ENCODE measurements around the gene TTC28.
"Not testable (repeated sequence)": the region's sequence is repeated elsewhere in the genome, so short reads cannot be mapped to it uniquely, and the experiment has no call there.

TTC28 gene

GRCh38 chr22:28674121-28674563 is 5.5 kb downstream of the TTC28 start:
- no peak for DNase-seq

DNA sequence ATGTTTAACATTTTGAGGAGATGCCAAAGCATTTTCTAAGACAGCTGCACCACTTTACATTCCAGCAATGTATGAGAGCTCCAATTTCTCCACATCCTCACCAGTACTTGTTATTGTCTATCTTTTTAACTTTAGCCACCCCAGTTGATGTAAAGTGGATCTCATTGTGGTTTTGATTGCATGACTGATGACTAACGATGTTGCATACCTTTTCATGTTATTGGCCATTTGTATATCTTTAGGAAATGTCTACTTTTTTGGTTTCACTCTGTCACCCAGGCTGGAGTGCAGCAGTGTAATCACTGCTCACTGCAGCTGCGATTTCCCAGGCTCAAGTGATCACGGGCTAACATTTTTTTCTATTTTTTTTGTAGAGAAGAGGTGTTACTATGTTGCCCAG is 8.9 kb downstream of the TTC28 start:
- DNase-seq: no peak

DNA sequence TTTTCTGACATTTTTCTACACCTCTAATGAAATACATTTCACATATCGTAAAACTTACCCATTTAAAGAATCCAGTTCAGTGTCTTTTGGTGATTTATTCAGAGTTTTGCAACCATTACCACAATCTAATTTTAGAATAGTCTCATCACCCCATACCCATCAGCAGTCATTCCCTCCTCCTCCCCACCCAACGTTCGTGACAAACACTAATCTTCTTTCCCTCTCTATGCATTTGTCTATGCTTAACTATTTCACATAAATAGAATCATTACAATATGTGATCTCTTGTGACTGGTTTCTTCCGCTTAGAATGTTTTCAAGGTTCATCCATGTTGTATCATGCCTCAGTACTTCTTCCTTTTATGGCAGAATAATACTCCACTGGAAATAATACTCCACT is 9.5 kb downstream of the TTC28 start:
- no peak for DNase-seq

DNA sequence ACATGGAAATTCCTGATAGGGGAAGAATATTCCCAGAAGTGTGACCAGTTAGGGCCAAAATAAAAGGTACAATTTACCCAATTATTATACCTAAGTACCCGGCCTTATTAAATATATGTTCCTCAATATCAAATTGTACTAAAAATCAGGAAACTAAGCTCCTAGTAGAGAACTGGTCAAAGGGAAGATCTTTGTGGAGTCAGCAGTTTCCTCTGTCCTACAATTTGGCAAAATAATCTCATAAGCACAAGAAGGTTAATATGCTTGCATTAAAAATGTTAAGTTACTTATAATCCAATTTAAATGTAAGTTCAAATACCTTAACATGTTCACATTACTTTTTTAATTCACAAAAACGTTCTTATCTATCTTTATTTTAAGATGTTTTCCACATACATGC is 10.3 kb downstream of the TTC28 start:
- DNase-seq: no peak

- not testable (repeated sequence) for DNase-seq
These were observed 16.1 kb downstream of the TTC28 start for GRCh38 chr22:28663569-28663942.

GRCh38 chr22:28658448-28658847 is 21.2 kb downstream of the TTC28 start:
- no peak for DNase-seq

DNA sequence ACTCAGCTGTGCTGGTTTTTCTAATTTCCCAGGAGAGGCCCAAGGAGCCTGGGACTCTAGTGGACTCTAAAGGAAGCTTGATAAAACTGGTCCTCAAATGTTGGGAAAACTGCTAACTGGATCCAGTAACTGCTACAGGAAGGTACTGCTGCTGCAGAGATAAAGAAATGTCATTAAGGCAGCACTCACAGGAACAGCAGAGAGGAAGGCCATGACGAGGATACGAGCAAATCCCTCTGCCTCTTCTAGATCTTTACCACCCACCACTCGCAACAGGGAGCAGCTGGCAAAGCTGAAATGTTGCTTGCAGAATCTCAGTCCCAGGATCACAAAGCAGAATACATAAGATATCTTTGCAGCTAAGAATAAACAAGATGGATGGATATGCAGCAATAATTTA is 23.5 kb downstream of the TTC28 start:
- DNase-seq: peak in 1 of 2 donors; percentile 2

GRCh38 chr22:28650463-28650862 is 29.2 kb downstream of the TTC28 start:
- no peak for DNase-seq

GRCh38 chr22:28648792-28649191 is 30.8 kb downstream of the TTC28 start:
- no peak for DNase-seq

- DNase-seq: no peak
These were observed 32.4 kb downstream of the TTC28 start for GRCh38 chr22:28647216-28647615.

- DNase-seq: no peak
These were observed 40.3 kb downstream of the TTC28 start for GRCh38 chr22:28639321-28639720.

GRCh38 chr22:28637225-28637624 is 42.4 kb downstream of the TTC28 start:
- DNase-seq: no peak

DNA sequence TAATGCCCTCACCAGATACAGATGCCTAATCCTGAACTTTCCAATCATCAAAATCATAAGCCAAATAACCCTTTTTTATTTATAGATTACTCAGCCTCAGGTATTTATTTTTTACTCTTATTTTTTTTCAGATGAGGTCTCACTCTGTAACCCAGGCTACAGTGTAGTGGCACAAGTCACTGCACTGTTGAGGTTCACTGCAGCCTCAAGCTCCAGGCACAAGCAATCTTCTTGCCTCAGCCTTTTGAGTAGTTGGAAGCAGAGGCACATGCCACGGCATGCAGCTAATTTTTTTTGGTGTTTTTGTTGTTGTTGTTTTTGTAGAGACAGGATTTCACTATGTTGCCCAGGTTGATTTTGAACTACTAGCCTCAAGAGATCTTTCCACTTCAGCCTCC is 49.5 kb downstream of the TTC28 start:
- DNase-seq: no peak

GRCh38 chr22:28629420-28630176 is 50.0 kb downstream of the TTC28 start:
- DNase-seq: no peak

DNA sequence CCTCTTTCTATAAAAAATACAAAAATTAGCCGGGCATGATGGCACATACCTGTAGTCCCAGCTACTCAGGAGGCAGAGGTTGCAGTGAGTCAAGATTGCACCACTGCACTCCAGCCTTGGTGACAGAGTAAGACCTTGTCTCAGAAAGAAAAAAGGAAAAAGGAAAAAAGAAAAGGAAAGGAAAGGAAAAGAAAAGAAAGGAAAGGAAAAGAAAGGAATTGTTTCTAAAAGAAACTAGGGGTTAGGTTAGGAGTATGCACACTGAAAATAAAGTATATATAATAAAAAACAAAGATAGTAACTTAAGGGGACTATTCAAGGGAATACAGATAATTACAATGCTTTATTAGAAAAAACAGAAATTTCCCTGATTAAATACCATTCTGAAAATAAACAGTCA is 50.9 kb downstream of the TTC28 start:
- no peak for DNase-seq

DNA sequence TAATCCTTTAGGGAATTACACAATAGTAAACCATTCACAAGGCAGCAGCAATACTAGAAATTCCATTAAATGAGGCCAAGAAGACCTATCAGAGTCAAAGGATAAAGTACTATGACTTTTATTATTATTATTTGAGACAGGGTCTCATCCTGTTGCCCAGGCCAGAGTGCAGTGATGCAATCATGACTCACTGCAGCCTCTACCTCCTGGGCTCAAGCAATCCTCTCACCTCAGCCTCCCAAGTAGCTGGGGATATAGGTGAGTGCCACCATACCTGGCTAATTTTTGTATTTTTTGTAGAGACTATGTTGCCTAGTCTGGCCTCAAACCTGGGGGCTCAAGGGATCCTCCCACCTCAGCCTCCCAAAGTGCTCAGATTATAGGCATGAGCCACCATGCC is 51.8 kb downstream of the TTC28 start:
- no peak for DNase-seq

- DNase-seq: no peak
These were observed 59.3 kb downstream of the TTC28 start for GRCh38 chr22:28620244-28620922.

- no peak for DNase-seq
These were observed 60.4 kb downstream of the TTC28 start for GRCh38 chr22:28619236-28619635.

- not testable (repeated sequence) for DNase-seq
These were observed 64.2 kb downstream of the TTC28 start for GRCh38 chr22:28615423-28615822.

- DNase-seq: no peak
These were observed 69.7 kb downstream of the TTC28 start for GRCh38 chr22:28609921-28610320.

DNA sequence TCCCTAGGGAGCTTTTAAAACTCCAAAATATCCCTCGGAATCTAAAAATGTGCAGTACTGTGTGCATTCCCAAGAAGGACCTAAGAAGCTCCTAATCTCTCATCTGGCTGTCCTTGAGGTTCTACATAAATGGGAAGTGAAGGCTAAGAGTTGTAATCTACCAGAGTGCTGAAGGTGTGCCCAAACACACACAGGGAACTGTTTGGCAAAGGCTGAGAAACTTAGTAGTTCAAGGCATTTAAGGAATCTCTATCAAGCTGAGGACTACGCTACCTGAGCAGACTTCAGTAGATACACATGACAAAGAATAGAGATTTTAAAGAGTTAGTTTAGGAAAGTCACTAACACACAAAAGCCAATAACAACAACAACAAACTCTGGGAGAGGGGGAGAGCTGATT is 71.1 kb downstream of the TTC28 start:
- no peak for DNase-seq

- DNase-seq: no peak
These were observed 71.8 kb downstream of the TTC28 start for GRCh38 chr22:28607795-28608194.

DNA sequence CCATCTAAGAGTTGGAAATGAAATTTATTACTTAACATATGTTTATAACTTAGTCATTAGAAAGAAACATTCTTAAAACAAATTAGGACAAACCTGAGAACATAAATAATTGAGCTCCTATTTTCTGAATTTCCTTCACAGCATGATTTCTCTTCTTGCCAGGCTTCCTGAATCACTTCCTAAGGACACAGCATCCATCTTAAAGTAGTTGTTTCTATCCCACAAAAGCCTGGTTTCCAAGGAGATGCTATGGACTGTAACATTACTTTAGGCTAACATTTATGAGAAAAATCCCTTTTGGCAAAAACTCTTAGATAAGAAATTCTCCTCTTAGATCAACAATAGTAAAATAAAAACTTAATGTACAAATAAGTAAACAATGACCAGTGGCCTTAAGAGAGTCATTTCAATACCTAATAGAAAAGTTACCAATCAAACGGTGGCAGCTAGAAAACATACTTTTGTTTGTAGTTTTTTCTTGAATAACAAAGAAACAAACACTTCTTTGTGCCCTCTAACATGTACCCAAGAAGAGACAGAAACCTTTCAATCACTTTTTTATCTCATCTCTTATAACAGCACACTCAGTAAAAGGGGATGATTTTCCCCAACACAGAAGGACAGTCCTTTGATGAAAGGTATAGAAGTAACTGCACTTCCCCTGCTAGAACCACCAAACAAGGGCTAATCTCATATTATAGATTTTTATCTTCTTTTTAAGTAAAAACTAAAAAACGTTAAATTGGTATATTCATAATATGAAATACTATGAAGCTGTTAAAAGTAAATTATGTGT is 74.5 kb downstream of the TTC28 start:
- no peak for DNase-seq

DNA sequence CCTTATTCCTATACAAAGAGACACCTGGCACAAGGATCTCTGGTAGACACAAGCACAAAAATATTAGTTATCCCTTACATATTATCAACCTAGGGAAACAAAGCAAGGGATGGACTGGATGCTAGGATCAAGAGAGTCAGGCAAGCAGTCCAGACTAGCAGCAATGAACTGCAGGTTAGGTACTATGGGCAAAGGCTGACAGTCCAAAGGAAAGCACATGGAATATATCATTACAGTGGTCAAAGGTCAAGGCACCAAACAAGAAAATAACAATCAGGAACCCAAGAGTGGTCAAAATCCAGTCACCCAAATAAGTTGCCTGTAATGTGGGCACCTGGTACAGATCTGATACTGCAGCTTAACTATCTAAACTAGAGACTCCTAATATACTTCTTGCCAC is 77.7 kb downstream of the TTC28 start:
- DNase-seq: no peak

All from hippocampal formation (tissue), 2 donors.